Measurements from ENCODE around the gene ZNF280B. TPM values are rescaled to one million over a fixed set of nuclear protein-coding genes. Genes with fewer than 3 reads are reported as not detected.
"Not testable (repeated sequence)": the region's sequence is repeated elsewhere in the genome, so short reads cannot be mapped to it uniquely, and the experiment has no call there.

Gene ZNF280B
- total and polyA plus RNA-seq, 4 donors: 0.21 to 0.29 TPM; not detected in 2

GRCh38 chr22:22444007-22444589 is 64.4 kb downstream of the ZNF280B start:
- H3K4me1 ChIP-seq (ENCODE audit: control insufficient read depth in 1 of 2, insufficient read depth in 2 of 2, low read length in 2 of 2); ATAC-seq (ENCODE audit: low FRiP score); H3K27me3 ChIP-seq (ENCODE audit: control insufficient read depth in 1 of 2, insufficient read depth in 2 of 2, low read length in 1 of 2); H3K9me3 ChIP-seq (ENCODE audit: control insufficient read depth, low read length); H3K4me3 ChIP-seq (ENCODE audit: low read length in 2 of 2); intact Hi-C loops (cut with DNase I); DNase-seq; H3K27ac ChIP-seq (ENCODE audit: low read depth in 1 of 2, low read length in 2 of 2); H3K36me3 ChIP-seq (ENCODE audit: control insufficient read depth in 1 of 2, insufficient read depth in 2 of 2, low read length in 1 of 2): not testable (repeated sequence)
- WGBS, 2 donors: 71 to 81% methylated on average over 5 of the region's 5 CpGs

- H3K27ac ChIP-seq (ENCODE audit: low read depth in 1 of 2, low read length in 2 of 2): no peak overlapping the region
- DNase-seq (no peak), ATAC-seq (ENCODE audit: low FRiP score) (no peak)
- H3K36me3 ChIP-seq (ENCODE audit: control insufficient read depth in 1 of 2, insufficient read depth in 2 of 2, low read length in 1 of 2): no peaks in the 10 kb centered on the region
- 83 to 84% methylated on average over 7 of the region's 7 CpGs for WGBS, 2 donors
- H3K9me3 ChIP-seq (ENCODE audit: control insufficient read depth, low read length): no peaks in the 10 kb centered on the region
- H3K4me1 ChIP-seq (ENCODE audit: control insufficient read depth in 1 of 2, insufficient read depth in 2 of 2, low read length in 2 of 2): no peaks in the 10 kb centered on the region
- H3K27me3 ChIP-seq (ENCODE audit: control insufficient read depth in 1 of 2, insufficient read depth in 2 of 2, low read length in 1 of 2): no peaks in the 10 kb centered on the region
- no peak overlapping the region for H3K4me3 ChIP-seq (ENCODE audit: low read length in 2 of 2)
- intact Hi-C loops (cut with DNase I): no loop called here
Observed at GRCh38 chr22:22442928-22443709, 65.4 kb downstream of the ZNF280B start.

GRCh38 chr22:22441626-22442025 is 66.9 kb downstream of the ZNF280B start:
- ATAC-seq (ENCODE audit: low FRiP score); DNase-seq; H3K4me3 ChIP-seq (ENCODE audit: low read length in 2 of 2); H3K36me3 ChIP-seq (ENCODE audit: control insufficient read depth in 1 of 2, insufficient read depth in 2 of 2, low read length in 1 of 2); H3K9me3 ChIP-seq (ENCODE audit: control insufficient read depth, low read length); H3K27me3 ChIP-seq (ENCODE audit: control insufficient read depth in 1 of 2, insufficient read depth in 2 of 2, low read length in 1 of 2); H3K27ac ChIP-seq (ENCODE audit: low read depth in 1 of 2, low read length in 2 of 2); intact Hi-C loops (cut with DNase I); H3K4me1 ChIP-seq (ENCODE audit: control insufficient read depth in 1 of 2, insufficient read depth in 2 of 2, low read length in 2 of 2): not testable (repeated sequence)
- WGBS, 2 donors: 93 to 97% methylated on average over 23 to 28 of the region's 28 CpGs

GRCh38 chr22:22440188-22440587 is 68.4 kb downstream of the ZNF280B start:
- Histone ChIP-seq H3K36me3 (ENCODE audit: control insufficient read depth in 1 of 2, insufficient read depth in 2 of 2, low read length in 1 of 2) (no peaks in the 10 kb centered on the region), H3K4me1 (ENCODE audit: control insufficient read depth in 1 of 2, insufficient read depth in 2 of 2, low read length in 2 of 2) (no peaks in the 10 kb centered on the region), H3K27me3 (ENCODE audit: control insufficient read depth in 1 of 2, insufficient read depth in 2 of 2, low read length in 1 of 2) (no peaks in the 10 kb centered on the region), H3K27ac (ENCODE audit: low read depth in 1 of 2, low read length in 2 of 2) (no peak overlapping the region), H3K4me3 (ENCODE audit: low read length in 2 of 2) (no peak overlapping the region), H3K9me3 (ENCODE audit: control insufficient read depth, low read length) (no peaks in the 10 kb centered on the region)
- WGBS, 2 donors: 92 to 95% methylated on average over 1 of the region's 1 CpG
- no peak for ATAC-seq (ENCODE audit: low FRiP score)
- no peak for DNase-seq
- intact Hi-C loops (cut with DNase I): no loop called here

Other genes with a start within 250 kb of the ZNF280B start
- gene ZNF280A, start 11.5 kb upstream of the ZNF280B start, total RNA-seq: not detected
- not detected for gene ZNF280A, start 11.5 kb upstream of the ZNF280B start, polyA plus RNA-seq
- gene PRAME, start 50.5 kb upstream of the ZNF280B start, total RNA-seq: not detected
- gene PRAME, start 50.5 kb upstream of the ZNF280B start, polyA plus RNA-seq: not detected
- gene GGTLC2, start 135.9 kb upstream of the ZNF280B start, total RNA-seq: not detected
- not detected for gene GGTLC2, start 135.9 kb upstream of the ZNF280B start, polyA plus RNA-seq